ENCODE measurements around the gene GARIN1A. TPM values are rescaled to one million over a fixed set of nuclear protein-coding genes. Genes with fewer than 3 reads are reported as not detected.
A peak's percentile ranks its signal among the peaks of the same experiment; 100 is the strongest.

The GARIN1A gene
- total RNA-seq, 2 donors from 2014 or later, result 0.39 to 0.63 TPM

DNA sequence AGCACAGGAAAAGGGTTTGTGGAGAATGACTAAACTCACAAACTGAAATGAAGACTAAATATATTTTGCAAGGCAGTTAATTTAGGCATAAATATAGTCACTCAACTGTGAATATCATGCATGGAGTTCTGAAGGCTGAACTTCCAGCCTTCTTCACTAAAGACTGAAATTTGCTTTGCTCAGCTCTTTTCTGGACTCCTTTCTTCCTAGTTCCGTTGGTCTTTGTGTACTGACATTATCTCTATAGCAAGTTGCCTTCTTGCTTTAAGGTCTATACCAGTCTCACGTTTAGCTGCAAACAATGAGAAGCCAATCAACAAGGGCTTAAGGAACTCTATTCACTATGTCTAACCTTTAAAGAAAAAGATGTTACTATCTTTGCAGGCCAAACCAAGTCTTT, 22.6 kb downstream of the GARIN1A start:
- Histone ChIP-seq H3K4me1 (peaks cover 0 to 7% of the 10 kb centered on the region in 2 donors), H3K36me3 (no peaks in the 10 kb centered on the region), H3K27me3 (no peaks in the 10 kb centered on the region), H3K9me3 (no peaks in the 10 kb centered on the region), H3K27ac (no peak overlapping the region), H3K4me3 (no peak overlapping the region)
- DNase-seq (ENCODE audit: low spot score), result no peak
- TF ChIP-seq, protein P1, sequence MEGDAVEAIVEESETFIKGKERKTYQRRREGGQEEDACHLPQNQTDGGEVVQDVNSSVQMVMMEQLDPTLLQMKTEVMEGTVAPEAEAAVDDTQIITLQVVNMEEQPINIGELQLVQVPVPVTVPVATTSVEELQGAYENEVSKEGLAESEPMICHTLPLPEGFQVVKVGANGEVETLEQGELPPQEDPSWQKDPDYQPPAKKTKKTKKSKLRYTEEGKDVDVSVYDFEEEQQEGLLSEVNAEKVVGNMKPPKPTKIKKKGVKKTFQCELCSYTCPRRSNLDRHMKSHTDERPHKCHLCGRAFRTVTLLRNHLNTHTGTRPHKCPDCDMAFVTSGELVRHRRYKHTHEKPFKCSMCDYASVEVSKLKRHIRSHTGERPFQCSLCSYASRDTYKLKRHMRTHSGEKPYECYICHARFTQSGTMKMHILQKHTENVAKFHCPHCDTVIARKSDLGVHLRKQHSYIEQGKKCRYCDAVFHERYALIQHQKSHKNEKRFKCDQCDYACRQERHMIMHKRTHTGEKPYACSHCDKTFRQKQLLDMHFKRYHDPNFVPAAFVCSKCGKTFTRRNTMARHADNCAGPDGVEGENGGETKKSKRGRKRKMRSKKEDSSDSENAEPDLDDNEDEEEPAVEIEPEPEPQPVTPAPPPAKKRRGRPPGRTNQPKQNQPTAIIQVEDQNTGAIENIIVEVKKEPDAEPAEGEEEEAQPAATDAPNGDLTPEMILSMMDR (IDR thresholded peaks at IDR 0.05), result no peak

DNA sequence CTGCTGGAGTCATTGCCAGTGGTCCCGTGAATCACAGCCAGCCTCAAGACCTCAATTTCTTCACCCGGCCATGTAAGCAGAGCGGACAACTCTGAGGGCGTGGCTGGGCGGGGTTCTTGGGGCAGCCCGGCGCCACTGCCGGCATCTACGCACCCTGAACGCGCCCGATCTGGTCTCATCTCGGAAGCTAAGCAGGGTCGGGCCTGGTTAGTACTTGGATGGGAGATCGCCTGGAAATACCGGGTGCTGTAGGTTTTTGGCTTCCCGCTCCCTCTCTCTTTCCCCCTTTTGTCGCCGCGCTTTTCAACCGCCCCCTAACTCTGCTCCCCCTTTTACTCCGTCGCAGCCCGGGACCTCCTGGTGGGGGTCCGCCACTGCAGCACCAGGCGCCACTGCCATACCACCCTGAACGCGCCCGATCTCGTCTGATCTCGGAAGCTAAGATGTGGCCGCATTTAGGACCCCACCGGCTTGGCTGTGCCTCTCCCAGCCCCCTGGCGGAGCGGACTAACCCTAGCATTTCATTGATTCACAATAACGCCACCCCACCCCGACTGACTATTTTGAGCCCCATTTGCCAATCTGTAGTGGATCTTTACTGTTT, 25.3 kb downstream of the GARIN1A start:
- Histone ChIP-seq H3K4me3 (peak overlapping the region; percentile 32 to 44), H3K4me1 (peaks cover 0 to 7% of the 10 kb centered on the region in 2 donors), H3K9me3 (no peaks in the 10 kb centered on the region), H3K36me3 (no peaks in the 10 kb centered on the region), H3K27ac (no peak overlapping the region), H3K27me3 (no peaks in the 10 kb centered on the region)
- DNase-seq (ENCODE audit: low spot score), result peak; percentile 62
- TF ChIP-seq, protein P1 (IDR thresholded peaks at IDR 0.05), result no peak

DNA sequence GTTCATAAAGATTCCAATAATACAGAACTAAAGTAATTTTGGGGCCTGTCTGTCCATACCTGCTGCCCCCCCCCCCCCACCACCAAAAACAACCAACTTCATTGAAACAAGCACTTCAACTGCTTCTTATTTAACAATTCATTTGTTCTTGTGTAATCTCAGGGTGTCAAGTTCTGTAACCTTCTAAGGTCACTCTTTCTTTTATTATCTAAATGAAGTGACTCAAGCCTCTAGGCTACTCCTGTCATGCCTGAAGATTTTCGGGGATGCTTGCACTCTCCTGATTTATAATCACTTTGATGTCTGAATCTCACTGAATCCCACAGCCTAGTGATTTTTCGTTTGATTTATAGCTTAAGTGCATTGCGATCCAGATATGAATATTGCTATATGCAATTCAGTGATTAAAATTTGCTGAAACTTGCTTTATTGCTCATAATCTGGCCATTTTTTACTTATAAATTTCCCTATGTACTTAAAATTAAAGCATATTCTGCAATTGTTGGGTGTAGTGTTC, 27.2 kb downstream of the GARIN1A start:
- no peaks in the 10 kb centered on the region for H3K27me3 ChIP-seq
- DNase-seq (ENCODE audit: low spot score), result no peak
- H3K4me3 ChIP-seq, result no peak overlapping the region
- H3K9me3 ChIP-seq, result no peaks in the 10 kb centered on the region
- H3K36me3 ChIP-seq, result no peaks in the 10 kb centered on the region
- TF ChIP-seq, protein P1 (IDR thresholded peaks at IDR 0.05), result no peak
- no peak overlapping the region for H3K27ac ChIP-seq
- H3K4me1 ChIP-seq, result peaks cover 0 to 7% of the 10 kb centered on the region in 2 donors

DNA sequence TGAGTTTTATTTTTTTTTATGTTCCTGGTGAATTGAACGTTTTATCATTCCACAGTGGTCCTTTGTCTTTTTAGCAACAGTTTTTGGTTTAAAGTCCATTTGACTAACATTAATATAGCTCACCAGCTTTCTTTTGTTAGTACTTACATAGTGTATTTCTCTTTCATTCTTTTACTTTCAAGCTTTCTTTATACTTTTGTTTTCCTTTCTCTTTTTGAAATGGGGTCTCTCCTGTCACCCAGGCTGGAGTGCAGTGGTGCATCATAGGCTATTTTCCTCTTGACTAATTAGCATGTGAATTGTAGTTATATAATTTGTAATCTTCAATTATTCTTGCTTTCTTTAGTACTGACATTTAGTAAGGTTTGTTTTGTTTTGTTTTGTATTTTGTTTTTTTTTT, 27.8 kb downstream of the GARIN1A start:
- peaks cover 0 to 7% of the 10 kb centered on the region in 2 donors for H3K4me1 ChIP-seq
- no peak overlapping the region for H3K4me3 ChIP-seq
- H3K27me3 ChIP-seq, result no peaks in the 10 kb centered on the region
- TF ChIP-seq, protein P1 (IDR thresholded peaks at IDR 0.05), result no peak
- DNase-seq (ENCODE audit: low spot score), result no peak
- no peaks in the 10 kb centered on the region for H3K9me3 ChIP-seq
- H3K36me3 ChIP-seq, result no peaks in the 10 kb centered on the region
- no peak overlapping the region for H3K27ac ChIP-seq

DNA sequence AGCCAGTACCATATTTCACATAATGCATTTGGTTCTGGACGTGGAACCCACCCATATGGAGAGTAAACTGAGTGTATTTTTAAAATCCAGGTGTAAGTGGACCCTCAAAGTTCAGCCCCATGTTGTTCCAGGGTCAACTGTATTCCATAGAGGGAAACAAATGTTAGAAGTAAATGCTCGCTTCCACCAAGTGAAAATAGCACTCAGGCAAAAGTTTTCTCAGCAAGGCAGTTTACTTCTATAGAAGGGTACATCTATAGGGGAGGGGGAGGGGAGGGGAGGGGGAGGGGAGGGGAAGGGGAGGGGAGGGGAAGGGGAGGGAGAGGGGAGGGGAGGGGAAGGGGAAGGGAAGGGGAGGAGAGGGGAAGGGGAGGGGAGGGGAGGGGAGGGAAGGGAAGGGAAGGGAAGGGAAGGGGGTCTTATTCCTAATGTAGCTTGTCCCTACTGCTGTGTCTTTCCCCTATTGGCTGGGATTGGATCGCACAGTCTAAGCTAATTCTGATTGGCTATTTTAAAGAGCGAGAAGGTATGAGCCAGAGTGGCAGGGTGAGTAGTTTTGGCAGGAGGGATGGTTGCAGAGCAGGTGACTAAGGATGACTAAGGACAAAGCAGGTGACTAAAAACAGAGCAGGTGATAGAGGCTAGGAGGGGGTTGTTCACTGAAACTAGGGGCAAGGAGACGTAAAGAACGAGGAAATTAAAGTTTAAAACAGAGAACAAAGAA, 29.1 kb downstream of the GARIN1A start:
- TF ChIP-seq, protein P1 (IDR thresholded peaks at IDR 0.05), result no peak
- Histone ChIP-seq H3K4me1 (peaks cover 0 to 7% of the 10 kb centered on the region in 2 donors), H3K27me3 (no peaks in the 10 kb centered on the region), H3K27ac (no peak overlapping the region), H3K4me3 (no peak overlapping the region), H3K36me3 (no peaks in the 10 kb centered on the region), H3K9me3 (no peaks in the 10 kb centered on the region)
- no peak for DNase-seq (ENCODE audit: low spot score)
